NB4 (cell line): ENCODE results near the gene GSK3A.

Source experiments
- DNase-seq: peaks from one replicate; pipeline ENCODE4 v3.0.0; 2010; ENCODE audit warnings: low read depth
- H3K4me3 ChIP-seq: one replicate; pipeline ENCODE4 v1.5.1; 2011; ENCODE audit warnings: mild to moderate bottlenecking, low read depth, low read length, moderate library complexity
- CTCF ChIP-seq: IDR thresholded peaks from one replicate; pipeline ENCODE4 v1.5.1; 2012; ENCODE audit warnings: low read depth, low read length
- MYC ChIP-seq: IDR thresholded peaks from 2 replicates; pipeline ENCODE4 v1.6.1; 2011; ENCODE audit warnings: low read depth, low read length
- POLR2A ChIP-seq: IDR thresholded peaks from 2 replicates; pipeline ENCODE4 v1.6.1; 2011; ENCODE audit warnings: mild to moderate bottlenecking; ENCODE audit not compliant: insufficient read length; ENCODE audit errors: extremely low read depth
- TF ChIP-seq, protein P1 (sequence below): IDR thresholded peaks from 2 replicates; pipeline ENCODE4 v1.6.1; 2011; ENCODE audit warnings: low read depth, low read length

The GSK3A gene

GRCh38 chr19:42225718-42226292 lies 16.6 kb downstream of the GSK3A start:
- H3K4me3 ChIP-seq, result no peak overlapping the region
- no peak for DNase-seq
- TF ChIP-seq CTCF, result no peak

- H3K4me3 ChIP-seq, result no peak overlapping the region
- TF ChIP-seq POLR2A (no peak), MYC (no peak), CTCF (no peak)
- TF ChIP-seq, protein P1, sequence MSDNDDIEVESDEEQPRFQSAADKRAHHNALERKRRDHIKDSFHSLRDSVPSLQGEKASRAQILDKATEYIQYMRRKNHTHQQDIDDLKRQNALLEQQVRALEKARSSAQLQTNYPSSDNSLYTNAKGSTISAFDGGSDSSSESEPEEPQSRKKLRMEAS, result no peak
- no peak for DNase-seq
These were observed 17.3 kb downstream of the GSK3A start for GRCh38 chr19:42224940-42225717.

DNA sequence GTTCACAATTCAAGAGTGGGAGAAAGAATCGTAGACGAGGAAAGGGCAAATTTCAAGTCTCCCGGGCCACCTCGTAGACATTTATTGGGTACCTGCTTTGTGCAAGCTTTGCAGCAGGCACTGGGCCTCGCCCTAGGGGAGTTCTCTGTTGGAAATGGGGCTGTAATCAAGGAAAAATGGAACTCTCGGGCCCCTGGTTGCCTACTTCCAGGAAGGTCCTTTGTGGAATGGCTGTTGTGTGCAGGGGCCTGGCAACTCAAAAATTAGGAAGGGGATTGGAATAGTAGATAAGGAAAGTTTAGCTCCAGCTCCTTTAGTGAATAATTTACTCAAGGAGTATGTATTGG lies 21.7 kb downstream of the GSK3A start:
- no peak for DNase-seq
- H3K4me3 ChIP-seq, result peak overlapping the region; percentile 95
- TF ChIP-seq, protein P1, result no peak
- TF ChIP-seq POLR2A (no peak), CTCF (no peak), MYC (no peak)

DNA sequence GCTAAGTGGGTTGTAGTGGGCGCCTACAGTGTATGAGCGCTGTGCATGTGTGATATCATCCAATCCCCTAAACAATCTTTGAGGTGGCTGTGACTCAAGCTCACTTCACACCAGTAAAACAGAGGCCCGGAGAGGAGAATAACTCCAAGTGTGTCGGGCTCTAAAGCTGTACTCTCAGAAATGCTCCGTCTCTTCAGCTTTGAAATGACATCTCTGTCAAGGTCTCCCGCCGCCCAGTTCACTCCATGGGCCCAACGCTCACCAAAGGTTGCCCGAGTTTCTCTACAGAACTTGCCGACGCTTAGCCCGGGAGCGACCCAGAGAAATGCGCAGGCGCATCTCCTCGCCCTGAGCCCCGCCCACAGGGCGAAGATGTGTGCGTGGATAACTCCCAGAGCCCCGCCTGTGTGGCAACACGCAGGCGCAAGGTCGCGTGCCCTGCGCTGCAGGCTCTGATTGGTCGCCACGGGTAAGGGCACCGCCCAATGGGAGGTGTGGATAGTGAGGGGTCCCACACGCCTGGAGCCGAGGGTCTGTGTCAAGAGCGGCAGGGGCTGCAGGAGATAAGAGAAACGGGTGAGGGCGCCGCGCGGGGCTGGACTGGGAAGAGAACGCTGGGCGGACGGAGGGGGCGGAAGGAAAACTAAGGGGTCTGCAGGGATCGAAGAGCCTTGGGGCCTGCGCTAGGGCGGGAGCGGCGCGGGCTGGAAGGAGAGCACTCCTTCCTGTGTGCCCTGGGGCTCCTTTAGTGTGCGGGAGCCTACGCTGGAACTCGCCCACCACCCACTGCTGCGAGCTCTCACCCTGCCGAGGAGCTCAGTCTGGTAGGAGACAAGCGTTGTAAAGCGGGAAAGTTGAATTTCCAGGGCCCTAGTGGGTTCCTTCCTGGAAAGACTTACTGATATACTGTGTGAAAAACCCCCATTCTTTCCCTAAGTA lies 22.3 kb downstream of the GSK3A start, which contains the start of gene ZNF526:
Gene ZNF526 (plus strand): TSS at position 501 of the 939 bp plus-strand sequence. CDS start 4,092 bp downstream, outside the sequence.
- H3K4me3 ChIP-seq, result peak within 1 kb of the TSS; percentile 95
- DNase-seq, result peak; percentile 96
- TF ChIP-seq CTCF (no peak), POLR2A (peak; percentile 64), MYC (peak; percentile 35; the same call in 1 of the 2 replicates)
- TF ChIP-seq, protein P1, result peak; percentile 77

GRCh38 chr19:42217520-42218437 lies 24.6 kb downstream of the GSK3A start, which contains the start of gene DEDD2:
Gene DEDD2 (minus strand): TSS chr19:42217677. CDS start chr19:42217007, 670 bp downstream.
- DNase-seq, result peak; percentile 92
- TF ChIP-seq CTCF, result no peak
- peak; percentile 55 for TF ChIP-seq POLR2A
- TF ChIP-seq MYC, result 0 out of 2 replicates have a peak, but pooled peaks have one; percentile 16
- TF ChIP-seq, protein P1, result peak; percentile 36; the same call in 1 of the 2 replicates
- peak within 1 kb of the TSS; percentile 79 for H3K4me3 ChIP-seq
